AG20443 (cell line): ENCODE measurements around the gene MAGI1.

Experiments used
- DNase-seq: peaks from one replicate; pipeline ENCODE4 v3.0.0; 2012; ENCODE audit warnings: low spot score, mixed read lengths

Gene MAGI1

DNA sequence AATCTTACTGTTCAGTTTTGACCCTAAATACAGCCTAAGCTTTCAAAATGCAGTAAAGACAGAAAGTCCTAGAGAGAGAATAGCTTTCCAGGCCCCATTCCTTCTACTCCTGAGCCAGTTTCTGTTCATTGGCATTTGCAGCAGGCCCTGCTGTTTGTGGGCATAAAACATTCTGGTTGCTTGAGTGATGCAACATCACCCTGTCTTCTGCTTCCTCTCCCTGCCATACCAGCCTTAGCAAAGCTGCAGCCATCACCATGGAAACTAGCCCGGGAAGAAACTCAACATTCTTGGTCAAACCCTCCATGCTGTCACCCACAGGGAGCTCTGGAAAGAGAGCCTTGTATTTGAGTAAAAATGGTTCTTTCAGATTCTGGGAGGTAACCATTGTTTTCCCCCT lies 325.7 kb downstream of the MAGI1 start:
- peak; percentile 85 for DNase-seq

GRCh38 chr3:65712140-65712539 lies 326.6 kb downstream of the MAGI1 start:
- DNase-seq: peak; percentile 61

- no peak for DNase-seq
Measured at GRCh38 chr3:65706776-65707568, 331.7 kb downstream of the MAGI1 start.

GRCh38 chr3:65706301-65706700 lies 332.4 kb downstream of the MAGI1 start:
- no peak for DNase-seq

DNA sequence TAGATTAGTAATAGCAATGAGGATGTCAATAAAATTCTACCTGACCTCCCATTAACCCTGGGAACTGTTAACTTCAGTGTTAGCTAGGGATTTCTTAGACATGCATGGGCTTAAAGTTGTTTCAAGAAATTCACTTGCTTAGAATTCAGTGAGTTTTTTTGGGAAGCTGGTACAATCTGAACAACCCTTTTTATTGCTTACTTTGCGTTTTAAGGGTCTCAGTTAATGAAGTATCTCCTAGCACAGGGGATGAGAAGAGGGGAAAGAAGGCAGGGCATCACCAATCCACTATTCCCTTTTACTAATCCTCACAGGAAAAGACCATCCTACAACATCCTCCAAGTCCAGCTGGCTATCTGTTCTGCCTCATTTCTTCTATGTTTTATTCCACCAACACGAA lies 334.9 kb downstream of the MAGI1 start:
- DNase-seq: no peak

- DNase-seq: no peak
Measured at GRCh38 chr3:65703026-65703425, 335.7 kb downstream of the MAGI1 start.

DNA sequence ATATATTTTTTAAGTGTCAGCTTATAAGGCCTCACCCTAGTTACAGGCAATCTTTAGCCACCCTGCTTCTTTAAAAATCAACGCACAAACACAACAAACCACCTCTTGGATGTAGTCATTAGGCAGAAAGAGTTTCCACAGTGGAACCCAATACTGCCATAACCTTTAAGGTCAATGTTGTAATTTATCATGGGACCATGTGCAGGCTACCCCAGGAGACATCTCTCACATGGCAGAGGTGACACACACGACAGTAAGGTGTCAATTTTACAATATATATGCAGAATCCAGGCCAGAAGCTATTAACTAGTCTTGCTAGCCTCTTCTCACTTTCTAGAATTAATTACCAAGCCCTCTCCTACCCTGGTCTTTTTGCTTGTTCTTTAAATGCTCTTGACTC lies 336.5 kb downstream of the MAGI1 start:
- DNase-seq: no peak

DNA sequence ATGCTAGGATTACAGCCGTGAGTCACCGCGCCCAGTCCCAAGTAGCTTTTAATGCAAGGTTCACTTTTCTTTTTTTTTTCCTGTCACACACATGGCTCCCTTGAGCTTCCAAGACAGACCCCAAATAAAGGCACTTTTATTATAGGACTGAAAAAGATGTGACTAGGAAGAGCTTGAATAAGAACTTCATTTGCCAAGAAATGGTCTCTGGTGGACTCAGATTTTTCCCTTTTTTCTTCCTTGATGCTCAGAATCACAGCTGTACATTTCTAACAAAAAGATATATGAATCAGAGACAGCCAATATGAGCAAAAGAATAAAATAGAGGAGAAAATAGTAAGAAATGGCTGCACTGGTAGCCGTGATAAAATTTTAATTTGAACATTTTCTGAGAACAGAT lies 337.2 kb downstream of the MAGI1 start:
- no peak for DNase-seq

GRCh38 chr3:65689436-65689835 lies 349.3 kb downstream of the MAGI1 start:
- DNase-seq: no peak

- no peak for DNase-seq
Measured at GRCh38 chr3:65687741-65688140, 351.0 kb downstream of the MAGI1 start.

DNA sequence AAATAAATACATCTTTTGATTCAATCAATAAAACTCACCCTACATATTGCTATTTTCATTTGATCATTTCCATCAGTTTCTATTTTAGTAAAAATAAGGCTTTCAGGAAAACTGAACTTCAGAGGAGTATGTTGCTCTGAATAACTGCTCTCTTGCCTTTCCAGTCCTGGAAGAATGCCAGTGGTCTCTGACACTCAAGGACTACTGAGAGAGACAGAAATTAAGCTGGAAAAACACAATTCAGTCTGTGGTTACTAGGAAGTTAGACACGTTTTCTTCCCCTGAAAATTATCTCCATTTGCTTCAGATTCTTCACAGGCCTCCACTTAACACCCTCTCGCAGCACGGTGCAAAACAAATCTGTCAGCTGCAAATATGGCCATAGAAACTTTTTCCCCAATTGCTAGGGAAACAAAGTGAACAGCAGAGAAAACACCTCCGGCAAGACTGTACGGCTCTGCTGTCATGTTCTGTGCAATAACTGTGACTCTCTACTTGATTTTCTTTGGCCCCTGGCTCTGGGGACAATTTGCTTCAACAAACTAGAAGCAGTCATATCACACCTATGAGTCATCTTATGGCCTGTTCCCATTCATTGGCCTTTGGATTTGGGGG lies 353.0 kb downstream of the MAGI1 start:
- peak; percentile 25 for DNase-seq

- DNase-seq: no peak
Measured at GRCh38 chr3:65678516-65678915, 360.2 kb downstream of the MAGI1 start.

- DNase-seq: no peak
Measured at GRCh38 chr3:65677486-65678010, 361.2 kb downstream of the MAGI1 start.

DNA sequence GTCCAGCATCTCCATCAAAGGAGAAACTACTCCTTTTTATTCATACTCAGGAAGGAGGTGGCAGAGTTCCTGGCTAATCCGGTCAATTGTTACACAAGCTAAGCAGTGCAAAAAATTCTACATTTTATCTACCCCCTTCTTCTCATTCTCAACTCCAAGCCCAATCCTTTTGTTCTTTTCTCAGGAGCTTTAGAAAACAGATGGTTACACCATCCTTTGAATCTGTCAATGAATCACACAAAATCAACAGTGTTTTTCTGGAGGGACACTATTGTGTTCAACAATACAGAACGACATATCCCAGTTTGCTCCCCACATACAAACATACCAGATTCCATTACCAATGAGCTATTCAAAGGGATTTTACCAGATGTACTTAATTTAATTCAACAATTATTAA lies 362.1 kb downstream of the MAGI1 start:
- DNase-seq: no peak

DNA sequence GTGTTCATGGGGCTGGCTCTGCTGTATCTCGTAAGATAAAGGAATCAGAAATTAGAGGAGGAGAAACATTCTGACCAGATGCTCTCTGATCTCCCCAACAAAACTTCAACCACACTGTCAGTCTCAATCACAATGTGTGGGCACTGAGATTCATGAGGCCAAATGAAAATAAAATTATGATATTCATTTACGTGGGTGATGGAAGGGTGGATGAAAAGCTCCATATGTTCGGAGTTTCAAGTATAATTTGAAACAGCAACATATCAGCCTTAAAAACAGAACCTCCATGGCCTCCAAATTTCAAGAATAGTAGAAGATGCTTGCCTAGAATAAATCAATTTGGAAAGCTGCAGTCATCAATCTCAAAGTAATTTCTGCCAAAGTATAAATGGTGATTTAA lies 363.7 kb downstream of the MAGI1 start:
- DNase-seq: no peak

- no peak for DNase-seq
Measured at GRCh38 chr3:65674226-65674625, 364.5 kb downstream of the MAGI1 start.

GRCh38 chr3:65672871-65673815 lies 365.6 kb downstream of the MAGI1 start:
- DNase-seq: peak; percentile 49

DNA sequence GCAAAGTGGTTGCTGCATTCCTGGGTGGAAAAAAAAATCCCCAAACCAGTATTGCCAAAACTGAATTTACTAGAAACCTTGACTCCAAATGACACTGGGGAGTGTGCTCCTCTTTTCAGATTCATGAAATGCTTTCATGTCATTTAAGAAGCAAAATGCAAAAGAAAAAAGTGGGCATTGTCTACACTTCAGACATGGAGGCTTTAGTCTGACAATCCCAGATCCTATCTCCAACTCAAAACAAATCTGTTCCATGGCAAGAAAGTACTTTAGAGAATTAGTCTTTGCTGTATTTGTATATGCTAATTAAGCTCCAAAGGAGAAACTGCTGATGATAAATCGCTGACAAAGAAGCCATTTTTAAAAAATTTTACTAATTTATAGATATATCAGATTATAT lies 366.7 kb downstream of the MAGI1 start:
- no peak for DNase-seq

- DNase-seq: no peak
Measured at GRCh38 chr3:65671004-65671403, 367.7 kb downstream of the MAGI1 start.

DNA sequence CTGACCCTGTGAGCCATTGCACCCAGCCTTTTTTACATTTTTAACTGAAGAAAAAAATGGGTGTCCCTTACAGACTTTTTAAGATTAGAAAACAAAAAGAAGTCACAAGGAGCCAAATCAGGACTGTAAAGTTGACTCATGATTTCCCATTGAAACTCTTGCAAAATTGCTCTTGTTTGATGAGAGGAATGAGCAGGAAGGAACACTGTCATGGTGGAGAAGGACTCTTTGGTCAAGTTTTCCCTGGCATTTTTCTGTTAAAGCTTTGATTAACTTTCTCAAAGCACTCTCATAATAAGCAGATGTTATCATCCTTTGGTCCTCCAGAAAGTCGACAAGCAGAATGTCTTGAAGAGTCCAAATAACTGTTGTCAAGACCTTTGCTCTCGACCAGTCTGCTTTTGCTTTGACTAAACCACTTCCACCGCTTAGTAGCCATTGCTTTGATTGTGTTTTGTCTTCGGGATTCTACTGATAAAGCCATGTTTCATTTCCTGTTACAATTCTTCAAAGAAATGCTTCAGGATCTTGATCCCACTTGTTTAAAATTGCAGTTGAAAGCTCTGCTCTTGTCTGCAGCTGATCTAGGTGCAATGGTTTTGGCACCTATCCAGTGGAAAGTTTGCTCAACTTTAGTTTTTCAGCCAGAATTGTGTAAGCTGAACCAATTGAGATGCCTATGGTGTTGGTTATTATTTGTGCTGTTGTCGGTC lies 369.4 kb downstream of the MAGI1 start:
- DNase-seq: no peak

DNA sequence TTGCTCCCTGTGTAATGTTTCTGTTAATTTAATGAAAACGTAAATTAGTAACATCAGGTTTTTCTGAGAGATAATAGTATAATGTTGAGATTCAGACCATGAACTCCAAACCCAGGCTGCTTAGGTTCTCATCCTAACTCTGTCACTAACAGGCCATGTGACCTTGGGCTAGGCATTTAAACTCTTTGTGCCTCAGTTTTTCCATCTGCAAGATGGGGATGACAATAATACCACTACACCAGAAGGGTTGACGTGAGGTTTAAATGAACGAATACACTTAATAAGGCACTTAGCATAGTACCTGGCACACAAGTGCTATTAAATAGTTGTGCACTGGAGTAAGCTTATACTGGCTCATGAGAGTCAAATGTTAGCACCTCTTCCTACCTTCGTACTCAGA lies 370.8 kb downstream of the MAGI1 start:
- no peak for DNase-seq
